Measurements from ENCODE around the gene IPCEF1. TPM values are rescaled to one million over a fixed set of nuclear protein-coding genes. Genes with fewer than 3 reads are reported as not detected.
A peak's percentile ranks its signal among the peaks of the same experiment; 100 is the strongest.
"Not testable (repeated sequence)": the region's sequence is repeated elsewhere in the genome, so short reads cannot be mapped to it uniquely, and the experiment has no call there.

Gene IPCEF1
- total RNA-seq, 1 donor = 73.5 TPM

DNA sequence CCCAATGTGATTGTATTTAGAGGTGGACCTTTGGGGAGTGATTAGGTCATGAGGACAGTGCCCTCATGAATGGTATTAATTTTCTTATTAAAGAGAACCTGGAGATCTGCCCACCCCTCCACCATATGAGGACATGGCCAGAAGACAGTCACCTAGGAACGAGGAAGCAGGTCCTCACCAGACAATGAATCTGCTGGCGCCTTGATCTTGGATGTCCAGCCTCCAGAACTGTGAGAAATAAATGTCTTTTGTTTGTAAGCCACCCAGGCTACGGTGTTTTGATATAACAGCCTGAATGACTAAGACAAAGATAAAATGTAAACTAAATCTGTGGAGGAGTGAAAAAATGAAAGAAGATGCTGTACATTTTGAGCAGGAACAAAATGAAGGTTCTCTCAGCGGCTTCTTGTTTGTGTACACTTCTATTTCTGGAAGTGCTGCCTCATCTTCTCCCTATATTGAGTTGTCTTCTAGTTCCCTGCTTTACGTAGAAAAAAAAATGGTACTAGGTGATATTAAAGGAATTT lies 1.5 kb upstream of the IPCEF1 start:
- Histone ChIP-seq H3K9me3 (ENCODE audit: low read depth, low read length) (no peaks in the 10 kb centered on the region), H3K27me3 (ENCODE audit: insufficient read depth, low read length) (no peaks in the 10 kb centered on the region), H3K4me1 (ENCODE audit: insufficient read depth, low read length) (peaks cover 62% of the 10 kb centered on the region), H3K4me3 (ENCODE audit: low read length) (no peak overlapping the region)

- peak overlapping the region; percentile 32 for H3K4me3 ChIP-seq (ENCODE audit: low read length)
- no peaks in the 10 kb centered on the region for H3K9me3 ChIP-seq (ENCODE audit: low read depth, low read length)
- H3K27me3 ChIP-seq (ENCODE audit: insufficient read depth, low read length) = no peaks in the 10 kb centered on the region
- H3K4me1 ChIP-seq (ENCODE audit: insufficient read depth, low read length) = peaks cover 73% of the 10 kb centered on the region
These were observed 490 bp downstream of the IPCEF1 start for GRCh38 chr6:154356113-154356512.

GRCh38 chr6:154354265-154354777 lies 2.3 kb downstream of the IPCEF1 start:
- Histone ChIP-seq H3K4me3 (ENCODE audit: low read length) (peak overlapping the region; percentile 32), H3K4me1 (ENCODE audit: insufficient read depth, low read length) (peaks cover 68% of the 10 kb centered on the region), H3K9me3 (ENCODE audit: low read depth, low read length) (no peaks in the 10 kb centered on the region), H3K27me3 (ENCODE audit: insufficient read depth, low read length) (no peaks in the 10 kb centered on the region)

- H3K4me3 ChIP-seq (ENCODE audit: low read length) = no peak overlapping the region
- H3K4me1 ChIP-seq (ENCODE audit: insufficient read depth, low read length) = peaks cover 61% of the 10 kb centered on the region
- no peaks in the 10 kb centered on the region for H3K9me3 ChIP-seq (ENCODE audit: low read depth, low read length)
- no peaks in the 10 kb centered on the region for H3K27me3 ChIP-seq (ENCODE audit: insufficient read depth, low read length)
These were observed 3.0 kb downstream of the IPCEF1 start for GRCh38 chr6:154353626-154354025.

DNA sequence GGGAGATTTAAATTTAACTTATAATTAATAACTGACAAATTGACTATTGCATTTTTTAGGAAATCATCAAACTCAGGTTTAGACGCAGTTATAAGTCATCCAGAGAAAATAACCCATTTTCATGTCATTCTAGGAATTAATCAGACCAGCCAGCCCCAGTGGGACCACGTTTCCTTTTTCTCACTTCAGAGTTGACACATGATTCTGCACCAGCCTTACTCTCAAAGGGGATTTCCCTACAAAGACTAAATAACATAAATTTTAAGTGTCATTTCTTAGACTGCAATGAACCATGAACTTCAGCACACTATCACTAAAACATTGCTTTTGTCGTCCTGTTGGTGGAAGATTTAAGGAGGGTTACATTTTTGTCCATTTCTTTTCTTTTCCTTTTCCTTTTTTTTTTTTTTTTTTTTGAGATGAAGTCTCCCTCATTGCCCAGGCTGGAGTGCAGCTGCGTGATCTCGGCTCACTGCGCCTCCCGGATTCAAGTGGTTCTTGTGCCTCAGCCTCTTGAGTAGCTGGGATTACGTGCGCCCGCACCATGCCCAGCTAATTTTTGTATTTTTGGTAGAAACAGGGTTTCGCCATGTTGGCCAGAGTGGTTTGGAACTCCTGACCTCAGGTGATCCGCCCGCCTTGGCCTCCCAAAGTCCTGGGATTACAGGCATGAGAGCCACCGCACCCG lies 3.6 kb downstream of the IPCEF1 start:
- no peak overlapping the region for H3K4me3 ChIP-seq (ENCODE audit: low read length)
- H3K4me1 ChIP-seq (ENCODE audit: insufficient read depth, low read length) = peaks cover 55% of the 10 kb centered on the region
- H3K9me3 ChIP-seq (ENCODE audit: low read depth, low read length) = no peaks in the 10 kb centered on the region
- no peaks in the 10 kb centered on the region for H3K27me3 ChIP-seq (ENCODE audit: insufficient read depth, low read length)

- Histone ChIP-seq H3K4me1 (ENCODE audit: insufficient read depth, low read length) (peaks cover 31% of the 10 kb centered on the region), H3K27me3 (ENCODE audit: insufficient read depth, low read length) (no peaks in the 10 kb centered on the region), H3K4me3 (ENCODE audit: low read length) (no peak overlapping the region), H3K9me3 (ENCODE audit: low read depth, low read length) (peaks cover 6% of the 10 kb centered on the region)
These were observed 6.3 kb downstream of the IPCEF1 start for GRCh38 chr6:154350293-154350692.

DNA sequence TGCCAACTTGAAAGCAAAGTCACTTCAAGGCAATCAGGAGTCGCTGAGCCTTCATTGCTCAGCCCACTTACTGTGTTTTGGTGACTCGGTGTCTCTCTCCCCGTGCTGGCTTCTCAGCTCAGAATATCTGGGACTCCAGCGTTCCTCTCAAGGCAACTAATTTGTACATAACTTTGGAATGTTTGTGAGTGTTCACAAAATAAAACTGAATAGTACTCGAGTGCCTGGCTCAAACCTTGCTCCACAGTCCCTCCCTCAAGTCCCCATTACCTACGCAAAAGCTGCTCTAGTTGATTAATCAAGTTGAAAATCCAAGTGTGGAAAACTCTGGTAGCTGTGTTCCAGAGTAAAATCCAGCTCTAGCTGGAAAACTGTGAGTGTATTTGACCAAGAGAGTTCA lies 8.6 kb downstream of the IPCEF1 start:
- Histone ChIP-seq H3K27me3 (ENCODE audit: insufficient read depth, low read length) (no peaks in the 10 kb centered on the region), H3K4me1 (ENCODE audit: insufficient read depth, low read length) (peaks cover 14% of the 10 kb centered on the region), H3K4me3 (ENCODE audit: low read length) (no peak overlapping the region), H3K9me3 (ENCODE audit: low read depth, low read length) (peaks cover 6% of the 10 kb centered on the region)

GRCh38 chr6:154345811-154346210 lies 10.8 kb downstream of the IPCEF1 start:
- H3K9me3 ChIP-seq (ENCODE audit: low read depth, low read length) = peaks cover 6% of the 10 kb centered on the region
- no peak overlapping the region for H3K4me3 ChIP-seq (ENCODE audit: low read length)
- no peaks in the 10 kb centered on the region for H3K27me3 ChIP-seq (ENCODE audit: insufficient read depth, low read length)
- H3K4me1 ChIP-seq (ENCODE audit: insufficient read depth, low read length) = peaks cover 24% of the 10 kb centered on the region

DNA sequence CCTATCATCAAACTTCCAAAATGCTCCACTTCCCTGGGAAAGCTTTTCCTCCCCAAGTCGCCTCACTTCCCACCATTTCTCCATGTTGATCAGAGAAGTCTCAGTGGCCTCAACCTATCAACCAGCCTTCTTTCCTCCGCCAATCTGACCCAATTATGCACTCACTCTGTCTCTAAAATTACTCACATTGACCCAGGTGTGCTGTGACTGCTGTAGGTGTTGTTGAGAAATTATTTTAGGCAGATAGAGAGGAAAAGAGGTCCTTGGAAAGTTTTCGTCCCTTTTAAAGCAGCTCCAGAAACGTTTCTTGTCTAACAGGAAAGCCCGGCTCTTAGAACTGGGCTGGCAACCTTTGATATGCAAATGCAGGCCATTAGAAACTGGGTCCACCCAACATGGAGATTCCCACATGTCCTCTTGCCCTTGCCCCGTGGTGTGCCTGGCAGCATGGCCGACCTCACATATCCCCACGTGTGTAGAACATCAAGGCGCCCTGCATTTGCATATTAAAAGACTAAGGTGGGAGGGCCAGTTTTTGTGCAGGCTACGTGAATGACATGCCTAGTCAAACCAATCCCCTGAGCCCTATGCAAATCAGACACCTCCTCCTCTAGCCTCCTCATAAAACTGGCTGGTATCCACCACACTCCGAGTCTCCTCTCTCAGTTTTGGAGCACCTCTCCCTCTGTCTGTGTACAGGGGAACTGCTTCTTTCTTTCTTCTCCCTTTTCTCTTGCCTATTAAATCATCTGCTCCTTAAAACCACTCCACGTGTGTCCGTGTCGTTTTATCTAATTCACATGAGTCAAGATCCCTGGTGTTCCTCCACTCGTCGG lies 12.9 kb downstream of the IPCEF1 start:
- H3K4me3 ChIP-seq (ENCODE audit: low read length) = no peak overlapping the region
- no peaks in the 10 kb centered on the region for H3K27me3 ChIP-seq (ENCODE audit: insufficient read depth, low read length)
- H3K9me3 ChIP-seq (ENCODE audit: low read depth, low read length) = peaks cover 6% of the 10 kb centered on the region
- peaks cover 29% of the 10 kb centered on the region for H3K4me1 ChIP-seq (ENCODE audit: insufficient read depth, low read length)

DNA sequence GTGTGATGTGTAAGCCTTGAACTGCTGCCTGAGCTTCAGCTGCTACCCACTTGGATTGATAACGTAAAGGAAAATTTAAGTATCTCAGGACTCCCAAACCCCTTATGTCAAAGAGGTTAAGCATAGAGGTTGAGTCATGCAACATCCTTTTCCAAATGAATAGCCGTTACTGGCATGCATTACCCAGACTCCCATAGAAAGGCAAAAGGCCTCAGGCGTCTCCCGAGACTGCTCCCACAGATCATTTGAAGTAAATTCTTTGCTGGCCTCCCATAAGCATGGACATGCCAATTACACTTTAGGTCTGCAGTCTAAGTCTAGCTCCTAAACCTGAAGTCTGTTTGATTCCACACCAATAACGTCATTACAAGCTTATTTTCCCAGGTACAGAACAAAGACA lies 14.7 kb downstream of the IPCEF1 start:
- Histone ChIP-seq H3K4me1 (ENCODE audit: insufficient read depth, low read length) (peaks cover 42% of the 10 kb centered on the region), H3K27me3 (ENCODE audit: insufficient read depth, low read length) (no peaks in the 10 kb centered on the region), H3K9me3 (ENCODE audit: low read depth, low read length) (peaks cover 5% of the 10 kb centered on the region), H3K4me3 (ENCODE audit: low read length) (no peak overlapping the region)

DNA sequence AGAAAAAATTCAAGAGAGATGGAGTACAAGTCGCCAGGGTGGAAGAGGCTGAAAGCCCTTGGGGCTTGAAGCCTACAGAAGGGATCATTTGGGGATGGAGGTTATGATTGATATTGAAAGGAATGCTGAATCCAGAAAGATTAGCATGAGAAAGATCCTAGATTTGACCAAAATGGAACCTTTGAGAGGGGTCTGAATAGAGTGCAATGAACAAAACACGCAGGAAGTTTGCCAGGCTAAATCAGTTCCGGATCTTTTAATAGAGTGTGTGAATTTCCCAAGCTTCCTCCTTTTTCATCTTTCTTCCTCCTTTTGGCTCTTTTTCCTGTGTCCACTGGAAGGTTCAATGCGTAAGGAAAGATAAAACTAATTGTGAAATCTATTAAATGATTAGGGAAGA lies 15.3 kb downstream of the IPCEF1 start:
- H3K27me3 ChIP-seq (ENCODE audit: insufficient read depth, low read length) = no peaks in the 10 kb centered on the region
- H3K9me3 ChIP-seq (ENCODE audit: low read depth, low read length) = no peaks in the 10 kb centered on the region
- peaks cover 47% of the 10 kb centered on the region for H3K4me1 ChIP-seq (ENCODE audit: insufficient read depth, low read length)
- H3K4me3 ChIP-seq (ENCODE audit: low read length) = no peak overlapping the region

GRCh38 chr6:154337406-154338005 lies 19.1 kb downstream of the IPCEF1 start:
- Histone ChIP-seq H3K4me3 (ENCODE audit: low read length) (no peak overlapping the region), H3K9me3 (ENCODE audit: low read depth, low read length) (no peaks in the 10 kb centered on the region), H3K4me1 (ENCODE audit: insufficient read depth, low read length) (peaks cover 44% of the 10 kb centered on the region), H3K27me3 (ENCODE audit: insufficient read depth, low read length) (no peaks in the 10 kb centered on the region)

DNA sequence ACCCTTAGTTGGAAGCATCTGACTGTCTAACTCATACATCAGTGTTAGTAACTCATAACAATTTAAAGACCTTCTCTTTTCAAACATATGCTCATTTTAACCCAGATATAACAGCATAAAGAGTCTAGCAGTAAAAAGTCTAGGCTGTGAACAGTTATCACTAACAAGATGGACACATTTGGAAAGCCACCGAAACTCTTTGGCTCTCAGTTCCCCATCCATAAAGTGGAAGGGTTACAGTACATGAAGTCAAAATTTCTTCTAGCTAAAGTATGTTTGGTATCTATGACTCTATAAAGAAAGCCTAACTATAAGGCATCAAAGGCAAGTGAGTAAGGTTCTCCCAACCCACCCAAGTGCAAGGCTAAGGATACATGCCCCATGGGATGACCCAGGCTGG lies 22.5 kb downstream of the IPCEF1 start:
- peaks cover 22% of the 10 kb centered on the region for H3K4me1 ChIP-seq (ENCODE audit: insufficient read depth, low read length)
- not testable (repeated sequence) for H3K27me3 ChIP-seq (ENCODE audit: insufficient read depth, low read length); H3K4me3 ChIP-seq (ENCODE audit: low read length); H3K9me3 ChIP-seq (ENCODE audit: low read depth, low read length)

DNA sequence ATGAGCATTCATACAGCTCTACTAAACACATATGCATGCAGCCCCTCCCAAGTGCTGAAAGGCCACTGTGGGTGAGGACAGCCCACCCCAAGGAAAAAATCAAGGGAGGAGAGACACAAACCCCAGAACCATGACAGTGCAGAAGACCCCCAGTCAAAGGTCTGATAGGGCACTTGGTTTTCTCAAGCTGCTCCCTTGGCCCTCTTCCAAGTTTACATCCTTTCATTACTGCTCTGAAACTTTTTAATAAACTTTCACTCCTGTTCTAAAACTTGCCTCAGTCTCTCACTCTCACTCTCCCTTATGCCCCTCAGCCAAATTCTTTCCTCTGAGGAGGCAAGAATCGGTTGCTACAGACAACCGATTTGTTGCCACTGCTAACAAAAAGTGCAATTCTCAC lies 24.9 kb downstream of the IPCEF1 start:
- Histone ChIP-seq H3K27me3 (ENCODE audit: insufficient read depth, low read length) (no peaks in the 10 kb centered on the region), H3K4me1 (ENCODE audit: insufficient read depth, low read length) (peaks cover 5% of the 10 kb centered on the region), H3K9me3 (ENCODE audit: low read depth, low read length) (no peaks in the 10 kb centered on the region), H3K4me3 (ENCODE audit: low read length) (no peak overlapping the region)

All from mononuclear cell (primary cell).